Hindlimb muscle (tissue), 1 donor: Measurements from ENCODE around the gene C15orf39. TPM values are rescaled to one million over a fixed set of nuclear protein-coding genes. Genes with fewer than 3 reads are reported as not detected.
"Not testable (repeated sequence)": the region's sequence is repeated elsewhere in the genome, so short reads cannot be mapped to it uniquely, and the experiment has no call there.

Source experiments
- DNase-seq: peaks from one replicate; pipeline ENCODE4 v3.0.0-alpha.2; 2013
- polyA plus RNA-seq: library from polyadenylated mRNA; unstranded; fragments of 120-200 nt; gene quantifications from one replicate; pipeline ENCODE4 v1.2.1, GENCODE V29; 2013; ENCODE audit not compliant: insufficient read length

Gene C15orf39
- polyA plus RNA-seq, 1 donor = 9.7 TPM

DNA sequence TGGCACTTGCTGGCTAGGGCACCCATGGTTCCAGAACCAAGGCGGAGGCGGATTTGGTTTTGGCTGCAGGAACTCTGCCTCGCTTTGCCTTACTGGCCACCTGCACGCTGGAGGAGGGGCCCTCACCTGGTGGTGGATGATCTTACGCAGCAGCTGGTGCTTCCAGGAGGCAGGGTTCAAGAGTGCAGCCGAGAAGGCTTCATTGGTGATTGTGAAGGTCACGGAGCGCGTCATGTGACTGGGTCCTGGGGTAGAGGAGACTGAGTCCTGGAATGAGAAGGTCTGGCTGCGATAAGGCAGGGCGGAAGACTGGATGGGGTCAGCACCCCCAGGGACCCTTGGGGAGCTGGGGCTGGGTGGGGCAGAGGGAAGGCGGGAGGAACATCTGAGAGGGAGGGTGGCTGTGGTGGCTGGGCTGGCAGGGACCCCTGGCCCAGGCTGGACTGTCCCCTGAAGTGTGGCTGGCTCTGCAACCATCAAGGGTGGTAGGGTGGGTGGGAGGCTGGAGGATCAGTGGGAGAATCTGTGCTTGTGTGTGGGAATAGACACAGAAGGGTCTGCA lies 30.7 kb downstream of the C15orf39 start:
- DNase-seq = no peak

DNA sequence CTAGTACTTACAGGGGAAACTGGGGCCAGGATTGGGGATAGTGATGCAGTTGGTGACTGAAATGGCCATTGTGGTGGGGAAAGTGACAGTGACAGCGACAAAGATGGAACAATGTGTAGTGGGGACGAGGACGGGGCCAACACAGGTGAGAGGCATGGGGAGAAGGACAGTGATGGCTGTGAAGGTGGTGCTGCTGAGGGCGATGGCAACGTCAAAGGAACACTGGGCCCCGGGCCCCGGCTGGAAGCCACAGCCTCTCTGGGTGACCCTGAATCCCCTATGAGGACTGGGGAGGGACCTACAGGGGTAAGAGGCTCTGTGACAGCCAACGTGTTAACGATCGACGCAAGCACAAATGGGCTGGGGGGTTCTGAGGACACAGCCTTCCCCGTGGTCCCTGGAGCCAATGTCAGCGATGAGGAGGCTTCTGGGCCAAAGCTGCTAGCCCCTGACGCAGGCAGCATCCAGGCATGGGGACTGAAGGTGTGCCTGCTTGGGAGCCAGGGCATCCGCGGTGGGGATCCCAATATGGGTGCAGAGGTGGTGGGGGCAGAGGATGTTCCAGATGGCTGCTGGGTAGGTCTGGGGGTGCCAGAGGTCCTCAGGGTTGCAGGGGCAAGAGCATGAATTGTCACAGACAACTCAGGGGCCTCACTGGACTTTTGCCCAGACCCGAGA lies 31.3 kb downstream of the C15orf39 start:
- DNase-seq = no peak

DNA sequence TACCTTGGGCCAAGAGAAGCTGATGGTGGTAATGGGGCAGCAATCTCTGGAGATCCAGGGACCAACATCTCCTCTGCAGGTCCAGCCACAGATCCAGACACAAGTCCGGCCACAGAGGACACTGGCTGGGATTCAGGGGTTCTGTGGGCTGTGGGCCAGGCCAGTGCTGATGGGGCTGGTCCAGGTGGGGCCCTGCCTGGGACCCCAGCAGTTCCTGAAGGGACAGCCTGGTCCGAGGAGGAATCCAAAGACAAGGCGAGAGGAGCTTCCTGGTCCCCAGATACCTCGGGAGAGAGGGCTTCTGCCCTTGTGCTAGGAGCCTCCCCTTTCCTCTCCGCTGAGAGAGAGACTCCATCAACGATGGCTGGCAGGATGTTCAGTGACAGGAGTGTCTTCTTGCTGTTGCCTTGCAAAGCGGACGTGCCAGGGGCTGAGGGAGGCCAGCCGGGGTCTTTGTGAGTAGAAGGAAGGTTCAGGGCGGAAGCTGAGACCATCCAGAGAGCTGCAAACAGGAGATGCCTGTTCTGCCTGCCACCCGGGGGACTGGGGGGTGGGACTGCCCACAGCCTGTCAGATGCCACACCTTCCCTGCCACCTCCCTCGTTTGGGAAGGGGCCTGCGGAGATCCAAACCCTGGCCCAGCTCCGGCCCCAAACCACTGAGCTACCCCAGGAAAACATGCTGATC lies 32.0 kb downstream of the C15orf39 start:
- DNase-seq = no peak

DNA sequence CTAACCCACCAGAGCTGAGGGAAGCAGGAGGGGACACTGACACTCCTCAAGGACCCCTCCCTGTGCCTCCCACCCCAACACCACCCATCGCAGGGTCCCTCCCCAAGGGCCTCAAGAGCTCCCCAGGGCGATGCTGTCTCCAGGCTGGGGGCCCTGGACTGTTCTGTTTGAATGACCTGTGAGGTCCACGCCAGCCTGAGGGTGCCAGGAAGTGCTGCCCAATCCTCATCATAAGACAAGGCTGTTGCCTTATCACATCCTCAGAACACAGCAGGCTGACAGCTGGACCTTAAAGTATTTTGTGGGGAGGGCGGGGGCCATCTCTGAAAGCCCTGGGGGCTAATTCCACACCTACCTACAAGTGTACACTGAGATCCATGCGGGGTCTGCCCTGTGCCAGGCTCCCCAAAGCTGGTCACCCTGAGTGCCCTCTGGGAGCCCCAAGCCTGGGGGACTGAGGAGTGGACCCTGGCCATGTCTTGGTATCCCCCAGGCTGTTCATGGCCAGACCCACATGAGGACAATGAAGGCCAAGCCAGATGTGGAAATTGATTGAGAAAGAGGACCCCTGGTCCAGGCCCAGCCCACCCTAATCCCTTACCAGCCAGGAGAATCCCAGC lies 32.6 kb downstream of the C15orf39 start:
- no peak for DNase-seq

DNA sequence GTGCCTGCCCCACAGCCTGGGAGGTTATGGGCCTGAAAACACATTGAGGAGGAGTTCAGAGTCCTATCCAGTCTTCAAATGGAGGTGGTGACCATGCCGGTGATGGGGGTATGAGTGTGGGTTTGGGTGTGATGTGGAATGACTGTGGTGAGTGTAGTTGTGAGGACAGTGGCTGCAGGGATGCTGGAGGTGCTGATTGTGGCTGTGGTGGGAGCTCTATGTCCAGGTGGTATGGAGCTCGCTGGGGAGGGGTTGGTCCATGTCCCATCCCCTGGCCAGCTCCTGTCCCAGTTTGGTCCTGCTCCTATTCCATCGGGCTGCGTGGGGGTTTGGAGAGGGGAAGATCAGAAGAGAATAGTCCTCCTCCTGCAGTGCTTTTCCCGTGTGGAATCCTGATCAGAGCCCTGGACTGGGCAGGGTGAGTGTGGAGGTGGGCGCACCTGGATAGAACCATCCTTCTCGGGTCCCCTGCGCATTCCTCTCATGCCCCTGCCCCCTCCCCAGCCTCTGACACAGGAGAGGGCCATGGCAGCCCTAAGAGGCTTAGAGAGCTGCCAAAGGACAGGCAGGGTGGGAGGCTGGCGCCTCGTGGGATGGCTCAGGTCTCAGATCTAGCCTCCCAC lies 33.5 kb downstream of the C15orf39 start:
- DNase-seq = no peak

DNA sequence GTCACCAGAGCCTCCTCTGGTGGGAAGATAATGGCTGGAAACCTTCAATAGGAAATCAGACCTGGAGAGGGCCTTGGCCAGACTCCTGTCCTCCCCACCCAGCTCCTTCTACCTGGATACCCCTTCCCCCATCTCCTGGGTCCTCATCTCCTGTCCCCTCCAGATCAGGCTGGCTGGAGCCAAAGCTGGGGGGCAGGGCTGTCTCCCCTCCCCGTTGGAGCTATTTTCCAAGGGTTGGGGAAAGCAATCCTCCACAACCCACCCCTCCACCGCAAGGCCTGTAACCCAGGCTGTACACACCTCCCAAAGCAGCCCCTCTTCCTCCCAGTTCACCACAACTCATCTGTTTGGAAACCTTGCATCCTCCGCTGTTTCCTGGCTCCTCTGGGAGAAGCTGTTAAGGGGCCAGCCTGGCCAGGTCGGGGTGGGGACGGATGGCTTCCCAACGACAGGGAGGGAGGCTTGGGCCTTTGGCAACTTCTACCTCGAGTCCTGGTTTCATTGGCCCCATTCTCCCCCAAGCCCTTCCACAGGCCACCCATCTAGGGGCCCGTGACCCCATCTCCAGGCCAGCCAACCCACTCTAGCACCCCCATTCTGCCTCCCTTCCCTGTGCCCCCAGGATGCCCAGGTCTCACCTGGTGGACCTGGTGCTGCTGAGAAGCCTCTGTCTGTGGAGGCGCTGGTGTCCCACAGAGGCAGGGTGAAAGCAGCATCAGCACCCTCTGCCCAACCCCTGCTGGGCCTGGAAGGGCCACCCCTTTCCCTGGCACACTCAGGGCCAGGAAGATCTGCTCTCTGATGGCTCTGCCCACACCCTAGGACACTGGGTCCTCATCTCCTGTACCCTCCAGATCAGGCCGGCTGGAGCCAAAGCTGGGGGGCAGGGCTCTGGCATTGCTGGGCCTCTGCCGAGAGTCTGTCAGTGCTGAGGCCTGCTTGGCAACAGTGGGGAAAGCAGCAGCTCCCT lies 34.4 kb downstream of the C15orf39 start:
- DNase-seq = no peak

DNA sequence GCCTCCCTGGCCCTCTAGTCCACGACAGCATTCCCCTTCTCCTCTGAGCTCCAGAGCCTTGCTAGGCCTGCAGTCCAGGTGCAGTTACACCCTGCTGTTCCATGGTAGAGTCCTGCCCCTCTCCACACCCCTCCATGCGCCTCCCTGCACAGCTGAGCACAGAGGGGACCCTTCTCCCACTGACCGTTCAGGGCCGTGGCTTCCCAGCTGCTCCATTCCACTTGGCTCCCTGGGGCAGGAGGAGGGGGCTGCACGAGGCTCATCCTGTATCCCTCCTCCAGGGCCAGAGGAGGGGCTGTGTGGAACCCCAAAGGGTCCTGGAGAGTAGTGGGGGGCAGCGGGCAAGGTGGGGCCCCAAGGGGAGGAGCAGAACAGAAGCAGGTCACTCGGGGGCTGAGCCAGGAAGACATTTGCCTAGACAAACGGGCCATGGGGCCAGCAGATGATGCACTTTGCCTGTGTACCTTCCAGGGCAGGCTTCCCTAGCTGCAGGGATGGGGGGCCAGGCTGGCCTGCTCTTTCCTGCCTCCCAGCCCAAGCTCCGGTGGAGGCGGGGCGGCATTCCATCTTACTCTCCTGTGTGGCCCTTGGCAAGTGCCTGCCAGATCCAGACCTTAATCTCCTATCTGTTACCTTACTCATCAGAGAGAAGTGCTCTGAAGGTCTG lies 35.8 kb downstream of the C15orf39 start:
- DNase-seq = no peak

DNA sequence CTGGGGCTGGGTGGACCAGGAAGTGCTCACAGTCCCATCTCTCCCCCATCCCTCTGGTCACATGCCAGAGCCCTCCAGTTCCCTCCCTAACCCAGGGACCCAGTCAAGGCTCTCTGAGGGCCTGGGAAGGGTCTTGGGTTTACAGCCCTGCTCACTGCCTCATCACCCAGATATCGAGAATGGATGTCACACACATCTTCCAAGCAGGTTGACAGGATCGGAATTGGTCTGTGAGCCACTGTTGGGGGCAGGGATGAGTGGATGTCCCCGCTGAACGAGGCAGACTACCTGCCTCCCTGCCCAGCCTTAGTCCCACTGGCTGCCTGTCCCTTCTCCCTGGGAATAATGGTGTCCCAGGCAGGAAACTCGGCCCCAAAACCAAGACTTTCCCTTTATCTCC lies 36.5 kb downstream of the C15orf39 start:
- no peak for DNase-seq

DNA sequence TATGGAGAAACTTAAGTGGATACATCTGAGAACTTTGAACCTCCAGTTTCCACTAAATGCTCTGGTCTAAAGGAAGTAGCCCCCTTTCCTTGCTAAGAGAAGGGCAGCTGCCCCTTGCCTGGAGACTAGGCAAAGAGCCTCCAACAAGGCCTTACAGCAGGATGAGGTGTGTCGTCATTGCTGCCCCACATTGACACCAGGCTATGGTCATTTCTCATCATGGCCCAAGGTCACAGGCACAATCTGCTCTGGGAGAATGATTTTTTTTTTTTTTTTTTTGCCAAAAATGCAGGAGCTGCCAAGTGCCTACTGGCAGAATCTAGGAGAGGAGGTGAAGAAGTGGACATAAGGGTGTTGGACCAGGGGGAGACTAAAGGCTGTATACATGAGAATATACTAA lies 44.1 kb downstream of the C15orf39 start:
- DNase-seq = not testable (repeated sequence)

DNA sequence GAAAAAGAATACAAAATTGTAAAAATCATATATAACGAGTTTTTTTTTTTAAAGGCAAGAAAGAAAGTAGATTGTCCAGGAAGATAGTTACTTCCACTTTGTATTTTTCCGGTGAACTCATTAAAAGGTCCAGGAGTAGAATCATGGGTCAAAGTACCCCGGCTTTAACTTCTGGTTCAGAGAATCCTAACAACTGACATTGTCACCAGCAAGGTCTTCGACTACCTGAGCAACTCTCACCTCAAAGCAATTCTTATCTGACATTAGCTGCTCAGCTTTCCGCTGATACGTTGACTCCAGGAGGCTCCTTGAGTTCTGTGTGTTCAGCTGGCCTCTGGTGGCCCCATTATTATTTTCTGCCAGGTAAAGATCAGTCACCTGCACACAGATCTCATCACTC lies 47.3 kb downstream of the C15orf39 start:
- not testable (repeated sequence) for DNase-seq

DNA sequence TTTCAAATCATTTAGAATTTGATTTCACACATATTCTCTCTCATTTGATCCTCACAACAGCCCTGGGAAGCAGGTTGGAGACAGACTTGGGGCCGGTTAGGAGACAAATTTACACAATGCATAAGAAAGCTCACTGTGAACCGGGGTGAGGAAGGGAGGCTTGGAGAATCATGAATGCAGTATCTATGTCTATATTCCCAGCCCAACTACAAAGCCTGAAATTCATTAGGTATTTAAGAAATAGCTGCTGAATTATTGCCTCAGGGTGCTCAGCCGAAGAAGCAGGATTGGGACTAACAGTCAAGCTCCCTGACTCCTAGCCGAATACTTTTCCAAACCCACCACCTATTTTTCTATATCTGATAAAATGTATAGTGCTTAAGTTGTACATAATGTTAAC lies 48.0 kb downstream of the C15orf39 start:
- DNase-seq = no peak

DNA sequence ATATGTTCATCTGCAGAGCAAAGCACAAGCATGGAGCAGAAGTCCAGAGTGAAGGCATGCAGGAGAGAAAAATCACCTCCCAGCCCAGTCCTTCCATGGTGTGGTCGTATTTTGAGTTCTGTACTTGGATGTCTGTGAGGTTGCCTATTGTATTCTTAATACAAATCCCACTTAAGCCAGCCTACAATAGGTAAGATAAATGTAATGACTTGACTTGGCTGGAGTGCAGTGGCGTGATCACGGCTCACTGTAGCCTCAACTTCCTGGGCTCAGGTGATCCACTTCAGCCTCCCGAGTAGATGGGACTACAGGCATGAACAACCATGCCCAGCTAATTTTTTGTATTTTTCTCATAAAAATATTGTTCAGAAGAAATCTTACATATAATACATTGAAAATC lies 49.7 kb downstream of the C15orf39 start:
- not testable (repeated sequence) for DNase-seq

DNA sequence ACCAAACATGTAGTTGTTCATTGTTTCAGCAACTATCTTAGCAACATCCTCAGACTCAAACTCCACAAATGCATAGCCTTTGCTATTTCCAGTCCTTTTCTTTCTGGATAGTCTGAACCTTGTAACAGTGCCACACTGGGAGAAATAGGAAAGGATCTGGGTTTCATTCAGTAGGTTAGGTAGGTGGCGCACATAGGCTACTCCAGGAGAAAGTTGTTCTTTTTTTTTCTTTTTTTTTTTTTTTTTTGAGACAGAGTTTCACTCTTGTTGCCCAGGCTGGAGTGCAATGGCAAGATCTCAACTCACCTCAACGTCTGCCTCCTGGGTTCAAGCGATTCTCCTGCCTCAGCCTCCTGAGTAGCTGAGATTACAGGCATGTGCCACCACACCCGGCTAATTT lies 50.6 kb downstream of the C15orf39 start:
- DNase-seq = not testable (repeated sequence)

DNA sequence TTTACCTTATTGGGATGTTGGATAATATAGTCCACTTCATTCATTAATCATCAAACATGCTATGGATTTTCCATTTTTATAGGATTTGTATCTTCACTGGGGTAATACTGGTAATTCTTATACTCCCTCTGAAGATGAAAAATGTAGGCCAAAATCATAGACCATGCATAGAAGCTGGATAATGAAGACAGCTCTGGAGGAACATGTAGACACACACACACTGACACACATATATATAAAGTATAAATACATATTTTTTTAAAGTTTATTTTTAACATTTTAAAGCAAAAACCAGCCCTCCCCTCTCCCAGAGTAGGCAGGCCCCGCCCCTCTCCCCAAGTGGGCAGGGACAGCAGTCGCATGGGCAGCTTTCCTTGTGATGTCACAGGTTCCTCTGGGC lies 56.4 kb downstream of the C15orf39 start, which contains the start of gene GOLGA6C:
TSS of gene GOLGA6C (plus strand) at position 301 of the 400 bp plus-strand sequence. CDS start 265 bp downstream, outside the sequence.
- DNase-seq = not testable (repeated sequence)

DNA sequence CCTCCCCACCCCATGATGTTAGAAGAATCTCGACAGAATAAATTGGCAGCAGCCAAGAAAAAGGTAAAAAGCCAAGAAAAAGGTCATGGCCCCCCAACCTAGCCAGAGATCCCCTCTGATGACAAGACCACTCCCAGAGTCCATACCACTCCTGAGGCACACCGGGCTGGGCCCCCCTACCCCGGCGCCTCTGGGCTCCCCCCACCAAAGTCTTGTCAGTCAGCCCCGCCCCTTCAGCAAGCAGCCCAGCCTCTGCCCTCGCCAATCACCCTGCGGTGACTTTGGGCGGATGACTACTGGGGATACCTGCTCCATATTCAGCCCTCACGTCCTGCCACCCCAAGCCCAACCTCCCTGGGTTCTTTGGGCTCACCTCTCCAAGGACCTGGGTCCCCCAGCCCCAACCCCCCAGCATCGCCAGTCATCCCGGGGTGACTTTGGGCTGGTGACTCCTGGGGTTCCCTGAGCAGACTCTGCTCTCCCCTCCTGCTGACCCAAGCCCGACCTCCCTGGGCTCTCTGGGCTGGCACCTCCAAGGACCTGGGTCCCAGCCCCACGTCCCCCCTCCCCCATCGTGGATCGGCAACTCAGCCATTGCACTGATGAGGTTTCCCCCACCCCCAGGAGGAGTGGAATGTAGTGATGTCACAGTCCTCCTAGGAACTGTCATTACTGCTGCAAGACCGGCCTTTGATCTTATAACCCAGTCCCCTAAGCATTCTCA lies 57.1 kb downstream of the C15orf39 start:
- not testable (repeated sequence) for DNase-seq

DNA sequence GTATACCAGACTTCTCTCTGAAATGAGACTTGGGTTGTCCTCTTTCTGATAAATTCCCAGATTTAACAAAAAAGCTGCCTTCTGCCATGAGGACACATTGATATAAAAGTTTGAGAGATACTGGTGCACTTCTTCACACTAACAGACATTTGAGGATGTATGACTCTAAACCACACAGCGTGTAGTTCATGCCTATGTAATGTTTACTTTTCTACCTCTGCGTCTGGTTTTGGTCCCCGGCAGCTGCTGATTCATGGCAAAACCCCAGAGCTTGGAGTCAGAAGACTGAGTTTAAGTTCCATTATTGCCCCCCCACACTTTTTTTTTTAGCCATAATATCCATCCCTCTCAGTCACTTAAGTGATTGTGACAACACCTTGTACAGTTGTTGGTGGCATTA lies 58.2 kb downstream of the C15orf39 start:
- not testable (repeated sequence) for DNase-seq
